B cell (primary cell): ENCODE measurements around the gene DKK1.

ENCODE experiments used
- CTCF ChIP-seq: fragments of 200-600 bp; IDR thresholded peaks from one replicate; pipeline ENCODE4 v1.8.0; 2022; ENCODE audit warnings: antibody characterized with exemption, mild to moderate bottlenecking
- EZH2 ChIP-seq: IDR thresholded peaks from 2 replicates; pipeline ENCODE4 v1.6.1; 2012; ENCODE audit warnings: borderline replicate concordance, low read depth, mild to moderate bottlenecking, moderate library complexity, low read length; ENCODE audit not compliant: insufficient read depth, poor library complexity, severe bottlenecking

GRCh38 chr10:52287866-52288265, 26.2 kb upstream of the DKK1 start:
- TF ChIP-seq EZH2 (no peak), CTCF (no peak)
